ENCODE measurements around the gene IMMP2L.

- TF ChIP-seq POLR2A (IDR thresholded peaks at IDR 0.05): no peak
- TF ChIP-seq, protein P1, sequence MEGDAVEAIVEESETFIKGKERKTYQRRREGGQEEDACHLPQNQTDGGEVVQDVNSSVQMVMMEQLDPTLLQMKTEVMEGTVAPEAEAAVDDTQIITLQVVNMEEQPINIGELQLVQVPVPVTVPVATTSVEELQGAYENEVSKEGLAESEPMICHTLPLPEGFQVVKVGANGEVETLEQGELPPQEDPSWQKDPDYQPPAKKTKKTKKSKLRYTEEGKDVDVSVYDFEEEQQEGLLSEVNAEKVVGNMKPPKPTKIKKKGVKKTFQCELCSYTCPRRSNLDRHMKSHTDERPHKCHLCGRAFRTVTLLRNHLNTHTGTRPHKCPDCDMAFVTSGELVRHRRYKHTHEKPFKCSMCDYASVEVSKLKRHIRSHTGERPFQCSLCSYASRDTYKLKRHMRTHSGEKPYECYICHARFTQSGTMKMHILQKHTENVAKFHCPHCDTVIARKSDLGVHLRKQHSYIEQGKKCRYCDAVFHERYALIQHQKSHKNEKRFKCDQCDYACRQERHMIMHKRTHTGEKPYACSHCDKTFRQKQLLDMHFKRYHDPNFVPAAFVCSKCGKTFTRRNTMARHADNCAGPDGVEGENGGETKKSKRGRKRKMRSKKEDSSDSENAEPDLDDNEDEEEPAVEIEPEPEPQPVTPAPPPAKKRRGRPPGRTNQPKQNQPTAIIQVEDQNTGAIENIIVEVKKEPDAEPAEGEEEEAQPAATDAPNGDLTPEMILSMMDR (IDR thresholded peaks at IDR 0.05): no peak
These were observed 535.9 kb downstream of the IMMP2L start for GRCh38 chr7:111026343-111026742.

Data from right lobe of liver (tissue), 4 donors.